Osteocyte (in vitro differentiated cells): Measurements from ENCODE around the gene HYAL3. TPM values are rescaled to one million over a fixed set of nuclear protein-coding genes. Genes with fewer than 3 reads are reported as not detected.

Source experiments
- DNase-seq: peaks from one replicate; pipeline ENCODE4 v3.0.0; 2021; ENCODE audit warnings: mixed read lengths; ENCODE audit not compliant: unreplicated experiment; ENCODE audit errors: extremely low spot score
- H3K27ac Mint-ChIP-seq: one replicate; pipeline ENCODE4 v1.8.0; 2021; ENCODE audit warnings: mild to moderate bottlenecking, mixed read lengths; ENCODE audit not compliant: unreplicated experiment
- H3K27me3 Mint-ChIP-seq: one replicate; pipeline ENCODE4 v1.8.0; 2021; ENCODE audit warnings: mixed read lengths; ENCODE audit not compliant: unreplicated experiment
- H3K36me3 Mint-ChIP-seq: one replicate; pipeline ENCODE4 v1.8.0; 2021; ENCODE audit warnings: mixed read lengths; ENCODE audit not compliant: unreplicated experiment
- H3K4me1 Mint-ChIP-seq: one replicate; pipeline ENCODE4 v1.8.0; 2021; ENCODE audit warnings: mixed read lengths; ENCODE audit not compliant: unreplicated experiment
- H3K4me3 Mint-ChIP-seq: one replicate; pipeline ENCODE4 v1.8.0; 2021; ENCODE audit warnings: mild to moderate bottlenecking, moderate library complexity, mixed read lengths; ENCODE audit not compliant: unreplicated experiment
- H3K9me3 Mint-ChIP-seq: one replicate; pipeline ENCODE4 v1.8.0; 2021; ENCODE audit warnings: mixed read lengths; ENCODE audit not compliant: unreplicated experiment
- CTCF ChIP-seq: fragments of 200-600 bp; sonication (generic); IDR thresholded peaks from 2 replicates; pipeline ENCODE4 v1.5.0; 2021; ENCODE audit warnings: antibody characterized with exemption, mild to moderate bottlenecking, moderate library complexity
- total RNA-seq: library from RNA; stranded (reverse); gene quantifications from 2 replicates; pipeline ENCODE4 v1.2.1, GENCODE V29; 2021

The HYAL3 gene
- total RNA-seq, 1 donor from 2014 or later = 2.3 TPM

DNA sequence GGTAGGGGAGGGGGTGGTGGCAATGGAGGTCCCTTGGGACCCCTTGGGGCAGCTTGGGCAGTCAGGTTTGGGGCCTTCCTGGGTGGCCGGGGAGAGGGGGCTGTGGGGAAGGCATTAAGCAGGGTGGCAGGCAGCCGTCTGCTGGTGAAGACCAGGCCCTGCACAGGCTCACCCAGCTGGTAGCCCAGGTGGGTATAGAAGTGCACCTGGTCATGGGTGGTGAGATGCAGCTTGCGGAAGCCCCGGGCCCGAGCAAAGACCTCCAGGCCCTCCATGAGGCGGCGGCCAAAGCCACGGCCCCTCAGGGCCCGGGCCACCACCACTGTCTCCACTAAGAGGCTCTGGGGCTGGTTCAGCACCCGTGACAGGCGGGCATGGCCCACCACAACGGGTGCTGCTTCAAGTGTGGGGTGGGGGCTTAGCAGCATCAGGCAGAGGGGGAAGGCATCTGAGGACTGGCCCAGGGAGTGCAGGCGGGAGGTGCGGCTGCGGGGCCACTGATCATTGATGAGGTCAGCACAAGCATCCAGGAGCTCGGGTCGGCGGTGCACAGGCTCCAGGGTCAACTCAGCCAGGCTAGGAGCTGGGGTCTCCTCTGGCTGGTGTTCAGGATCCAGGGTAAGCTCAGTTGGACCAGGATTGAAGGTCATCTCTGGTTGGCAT lies 2.4 kb downstream of the HYAL3 start:
- DNase-seq = no peak
- no peaks in the 10 kb centered on the region for H3K27me3 Mint-ChIP-seq
- no peaks in the 10 kb centered on the region for H3K36me3 Mint-ChIP-seq
- no peak overlapping the region for H3K27ac Mint-ChIP-seq
- H3K9me3 Mint-ChIP-seq = no peaks in the 10 kb centered on the region
- no peak overlapping the region for H3K4me3 Mint-ChIP-seq
- H3K4me1 Mint-ChIP-seq = peaks cover 29% of the 10 kb centered on the region
- no peak for TF ChIP-seq CTCF

DNA sequence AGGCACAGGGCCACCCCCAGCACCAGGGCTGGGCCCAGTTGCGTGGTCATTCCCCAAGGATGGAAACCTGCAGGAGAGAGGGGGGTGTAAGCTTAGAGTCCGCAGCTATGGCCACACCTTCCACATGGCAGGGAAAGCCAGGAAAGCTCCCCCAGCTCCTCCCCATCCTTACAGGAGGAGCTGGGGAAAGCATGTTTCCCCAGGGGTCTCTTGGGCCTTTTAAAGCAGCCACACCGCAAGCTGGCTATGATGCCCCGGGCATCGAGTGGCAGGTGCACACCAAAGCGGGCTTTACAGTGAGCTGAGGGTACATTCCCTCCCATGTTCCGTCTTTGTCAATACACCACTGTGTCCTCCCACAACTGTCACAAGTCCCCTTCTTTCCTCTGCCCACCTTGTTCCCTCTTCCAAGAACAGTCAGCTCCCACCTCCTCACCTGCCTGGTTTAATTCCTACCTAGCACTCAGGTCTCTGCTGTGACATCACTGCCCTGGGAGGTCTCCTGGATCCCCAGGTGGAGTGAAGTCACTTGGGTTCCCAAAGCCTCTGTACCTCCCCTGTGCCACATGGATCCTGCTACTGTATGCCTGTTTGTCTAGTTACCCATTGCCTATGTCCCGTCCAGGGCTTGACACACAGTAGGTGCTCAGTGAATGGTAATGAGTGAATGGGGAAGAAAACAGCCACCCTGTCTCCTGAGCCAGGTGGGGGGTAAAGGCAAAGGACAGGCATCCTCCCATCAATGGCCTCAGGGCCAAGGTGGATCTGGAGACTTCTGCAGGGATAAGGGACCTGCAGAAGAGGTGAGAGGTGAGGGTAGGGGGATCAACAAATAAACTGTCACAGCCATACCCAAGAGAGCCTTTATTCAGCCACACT lies 3.4 kb downstream of the HYAL3 start:
- DNase-seq = no peak
- no peak overlapping the region for H3K27ac Mint-ChIP-seq
- H3K9me3 Mint-ChIP-seq = no peaks in the 10 kb centered on the region
- H3K4me1 Mint-ChIP-seq = peaks cover 32% of the 10 kb centered on the region
- H3K36me3 Mint-ChIP-seq = no peaks in the 10 kb centered on the region
- no peak for TF ChIP-seq CTCF
- no peaks in the 10 kb centered on the region for H3K27me3 Mint-ChIP-seq
- no peak overlapping the region for H3K4me3 Mint-ChIP-seq

DNA sequence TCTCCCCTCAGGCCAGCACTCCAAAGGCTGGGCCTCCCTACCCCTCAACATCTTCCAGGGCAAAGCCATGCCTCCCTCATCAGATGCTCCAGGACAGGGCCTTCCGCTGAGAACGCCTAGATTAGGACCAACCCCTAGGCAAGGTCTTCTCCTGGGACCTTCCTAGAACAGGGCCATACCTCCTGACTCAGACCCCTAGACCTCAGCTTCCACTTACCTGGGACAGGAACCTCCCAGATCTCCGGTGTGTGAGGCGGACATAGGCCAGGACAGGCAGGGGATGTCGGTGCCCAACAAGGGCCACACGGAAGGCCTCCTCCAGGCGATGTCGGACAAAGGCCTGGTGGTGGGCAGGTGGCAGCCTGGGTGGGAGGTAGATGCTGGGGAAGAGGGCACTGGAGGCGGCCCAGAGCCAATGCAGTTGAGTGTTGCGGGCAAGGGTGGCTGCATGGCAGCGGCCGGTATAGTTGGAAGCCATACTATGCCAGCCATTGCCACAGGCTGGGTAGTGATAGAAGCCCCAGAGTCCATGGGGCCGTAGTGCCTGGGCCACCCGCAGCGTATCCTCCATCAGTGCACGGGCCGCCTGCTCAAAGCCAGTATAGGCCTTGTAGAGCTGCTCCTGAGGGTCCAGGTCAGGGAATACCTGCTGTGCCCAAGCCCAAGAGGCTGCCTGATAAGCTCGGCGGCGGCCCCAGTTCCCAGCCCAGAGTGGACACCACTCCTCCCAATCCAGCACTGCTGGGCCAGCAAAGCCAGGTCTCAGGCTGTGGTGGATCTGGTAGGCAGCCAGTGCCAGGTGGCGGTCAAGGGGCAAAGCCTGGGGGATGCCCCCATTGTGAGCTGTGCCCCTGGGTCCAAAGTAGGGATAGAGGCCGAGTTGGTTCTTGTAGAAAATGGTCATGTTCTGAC lies 4.5 kb downstream of the HYAL3 start:
- Mint-ChIP-seq H3K4me1 (peaks cover 25% of the 10 kb centered on the region), H3K4me3 (no peak overlapping the region), H3K27me3 (no peaks in the 10 kb centered on the region), H3K36me3 (peaks cover 3% of the 10 kb centered on the region), H3K27ac (no peak overlapping the region), H3K9me3 (no peaks in the 10 kb centered on the region)
- DNase-seq = no peak
- TF ChIP-seq CTCF = no peak

GRCh38 chr3:50294089-50294488 lies 5.1 kb downstream of the HYAL3 start:
- TF ChIP-seq CTCF = no peak
- no peaks in the 10 kb centered on the region for H3K27me3 Mint-ChIP-seq
- no peaks in the 10 kb centered on the region for H3K9me3 Mint-ChIP-seq
- no peak overlapping the region for H3K4me3 Mint-ChIP-seq
- H3K27ac Mint-ChIP-seq = no peak overlapping the region
- DNase-seq = no peak
- peaks cover 3% of the 10 kb centered on the region for H3K36me3 Mint-ChIP-seq
- peaks cover 21% of the 10 kb centered on the region for H3K4me1 Mint-ChIP-seq
